Adrenal gland (tissue), 12 donors: ENCODE data around the gene ARF1. TPM values are rescaled to one million over a fixed set of nuclear protein-coding genes. Genes with fewer than 3 reads are reported as not detected.

Experiments
- DNase-seq, 7 donors: peaks; one replicate each; pipeline ENCODE4 v3.0.0-alpha.2; 2019 to 2020
- H3K27ac ChIP-seq, 5 donors: fragments of 200-600 bp; sonication (generic) in 4 of 5; 1 replicate in 3 of 5; 2 replicates in 2 of 5; pipeline versions ENCODE4 v1.5.1 to v1.8.0; 2016 to 2020; ENCODE audit warnings: mild to moderate bottlenecking in 1 of 5
- H3K27me3 ChIP-seq: fragments of 200-600 bp; 2 replicates; pipeline ENCODE4 v1.8.0; 2021
- H3K36me3 ChIP-seq, 2 donors: fragments of 200-600 bp; replicated peaks in 1 of 2; 1 replicate in 1 of 2; 2 replicates in 1 of 2; pipeline versions ENCODE4 v1.5.1 to v1.8.0; 2018 to 2022
- H3K4me1 ChIP-seq, 2 donors: fragments of 200-600 bp; replicated peaks in 1 of 2; 1 replicate in 1 of 2; 2 replicates in 1 of 2; pipeline versions ENCODE4 v1.5.1 to v1.8.0; 2018 to 2021
- H3K4me3 ChIP-seq, 4 donors: fragments of 200-600 bp; sonication (generic) in 3 of 4; one replicate each; pipeline ENCODE4 v1.5.1; 2016 to 2018
- H3K9me3 ChIP-seq, 3 donors: fragments of 200-600 bp; sonication (generic) in 1 of 3; replicated peaks in 1 of 3; 1 replicate in 2 of 3; 2 replicates in 1 of 3; pipeline versions ENCODE4 v1.5.1 to v1.8.0; 2016 to 2021
- CTCF ChIP-seq, 6 experiments: fragments of 450-650 bp in 4 of 6; fragments of 200-600 bp in 2 of 6; sonication (generic) in 1 of 6; IDR thresholded peaks; 1 replicate in 5 of 6; 2 replicates in 1 of 6; pipeline versions ENCODE4 v1.5.1 to v1.8.0; 2016 to 2021; ENCODE audit warnings: antibody characterized with exemption in 6 of 6, mild to moderate bottlenecking in 2 of 6, moderate library complexity in 1 of 6
- POLR2A ChIP-seq, 2 donors: fragments of 450-650 bp; IDR thresholded peaks; one replicate each; pipeline ENCODE4 v1.6.1; 2017; ENCODE audit warnings: antibody characterized with exemption in 2 of 2, mild to moderate bottlenecking in 2 of 2, moderate library complexity in 1 of 2
- WGBS, 4 donors: extraction: QIAGEN DNeasy Blood & Tissue Kit in 2 of 4; methylation state at CpG; one replicate each; pipeline versions ENCODE4 v1.1.5 to v1.1.7; 2013 to 2017; 5-methylcytosine and 5-hydroxymethylcytosine counted together
- intact Hi-C, 2 donors: fragments of 100-400 bp; cut with DNase I; formaldehyde crosslinking; loops; one replicate each; pipeline versions ENCODE4 v1.14.1 to v1.15.0; 2022 to 2023
- polyA plus RNA-seq, 3 donors: library from polyadenylated mRNA; stranded (reverse); fragments of 200-250 nt in 2 of 3; fragments of 350-450 nt in 1 of 3; fragmentation: Illumina TruSeq in 1 of 3; extraction: RNeasy Lipid Tissue Mini Kit (QIAGEN cat#74804) in 1 of 3; gene quantifications; one replicate each; pipeline ENCODE4 v1.2.3, GENCODE V29; 2013 to 2014
- total RNA-seq, 9 donors: library from RNA; depleted of rRNA in 4 of 9; stranded (reverse); fragments of >200 nt in 4 of 9; fragments of 120-200 nt in 1 of 9; fragmentation: NEBNext Ultra II Directional in 1 of 9; extraction: Animal tissue kit (Norgen Biotek cat#: 25700) in 1 of 9; gene quantifications; one replicate each; pipeline versions ENCODE4 v1.1.0 to v1.2.4, GENCODE V29; 2013 to 2023
- donor health status: healthy with polysubstance abuse.
- donor health status: Bipolar disorder and iron deficiency.
- donor health status: DM: yes; HTN: yes; CAD: no.
- donor health status: DM: no; HTN: no; CAD: no.
- donor health status: DM: no; HTN: no; CAD: no.
- donor health status: DM: yes; HTN: yes; CAD: no.

Gene ARF1
- total and polyA plus RNA-seq, 12 donors: 200 to 611 (median 381) TPM

DNA sequence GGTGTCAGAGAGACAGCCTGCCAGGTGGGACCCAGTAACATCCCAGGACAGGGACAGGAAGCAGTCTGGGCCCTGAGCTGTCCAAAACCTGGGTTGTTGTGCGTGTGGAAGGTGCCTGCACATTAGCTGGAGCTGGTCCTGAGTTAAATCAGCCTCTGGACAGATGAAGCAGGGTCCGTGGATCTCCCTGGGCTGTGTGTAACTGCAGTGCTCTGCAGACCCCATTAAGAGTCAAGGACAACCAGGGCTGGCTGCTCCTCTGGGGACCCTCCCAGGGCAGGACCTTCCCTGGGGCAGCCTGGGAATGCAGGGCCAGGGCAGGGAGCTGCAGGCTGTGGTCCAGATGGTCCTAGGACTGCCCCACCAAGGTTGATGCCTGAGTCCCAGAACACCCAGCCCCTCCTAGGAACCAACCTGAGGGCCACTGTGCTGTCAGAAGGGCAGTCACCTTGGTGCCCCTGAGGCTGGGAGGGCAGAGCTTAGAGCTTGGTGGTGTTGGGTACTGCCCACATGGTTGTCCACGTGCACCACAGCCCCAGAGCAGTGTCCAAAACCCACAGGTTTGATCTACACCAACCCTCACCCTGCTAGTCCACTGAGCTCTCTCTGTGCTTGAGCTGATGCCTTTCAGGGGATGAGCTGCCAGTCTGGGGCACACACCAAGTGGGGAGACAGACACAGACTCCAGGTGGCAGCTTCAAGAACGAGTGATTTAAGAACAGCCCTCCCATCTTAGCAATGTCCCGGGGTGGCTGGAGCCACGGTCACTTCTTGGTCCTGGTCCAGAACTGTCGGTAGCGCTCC lies 23.7 kb downstream of the ARF1 start:
- WGBS, 4 donors: 60 to 83% (median 79%) methylated on average over 1 to 8 of the region's 8 CpGs
- no peak for DNase-seq
- no peak overlapping the region for H3K4me3 ChIP-seq
- TF ChIP-seq POLR2A (IDR thresholded peaks at IDR 0.05) (no peak), CTCF (IDR thresholded peaks at IDR 0.05) (no peak)
- peaks cover 20 to 39% of the 10 kb centered on the region in 2 donors for H3K4me1 ChIP-seq
- intact Hi-C loops: no loop called here
- H3K36me3 ChIP-seq: peaks cover 0 to 25% of the 10 kb centered on the region in 2 donors
- H3K27ac ChIP-seq: no peak overlapping the region
- no peaks in the 10 kb centered on the region for H3K9me3 ChIP-seq
- no peaks in the 10 kb centered on the region for H3K27me3 ChIP-seq

DNA sequence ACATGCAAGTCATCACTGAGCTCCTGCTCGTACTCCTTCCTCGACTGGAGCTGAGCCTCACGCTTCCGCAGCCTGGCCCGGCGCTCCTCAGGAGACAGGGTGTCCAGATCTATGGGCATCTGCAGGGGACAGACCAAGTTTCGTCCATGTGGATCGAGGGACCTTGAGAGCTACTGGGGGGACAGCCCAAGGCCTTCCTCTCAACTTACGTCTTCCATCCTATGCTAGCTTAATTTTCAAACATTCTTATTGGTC lies 24.2 kb downstream of the ARF1 start:
- Histone ChIP-seq H3K9me3 (no peaks in the 10 kb centered on the region), H3K27ac (no peak overlapping the region), H3K4me3 (no peak overlapping the region), H3K27me3 (no peaks in the 10 kb centered on the region), H3K36me3 (peaks cover 0 to 23% of the 10 kb centered on the region in 2 donors), H3K4me1 (peaks cover 17 to 35% of the 10 kb centered on the region in 2 donors)
- intact Hi-C loops: no loop called here
- WGBS, 4 donors: 88 to 98% (median 90%) methylated on average over 9 of the region's 9 CpGs
- peak in 2 of 7 donors; percentile 23 to 26 for DNase-seq
- no peak for TF ChIP-seq POLR2A (IDR thresholded peaks at IDR 0.05)
- no peak for TF ChIP-seq CTCF (IDR thresholded peaks at IDR 0.05)

DNA sequence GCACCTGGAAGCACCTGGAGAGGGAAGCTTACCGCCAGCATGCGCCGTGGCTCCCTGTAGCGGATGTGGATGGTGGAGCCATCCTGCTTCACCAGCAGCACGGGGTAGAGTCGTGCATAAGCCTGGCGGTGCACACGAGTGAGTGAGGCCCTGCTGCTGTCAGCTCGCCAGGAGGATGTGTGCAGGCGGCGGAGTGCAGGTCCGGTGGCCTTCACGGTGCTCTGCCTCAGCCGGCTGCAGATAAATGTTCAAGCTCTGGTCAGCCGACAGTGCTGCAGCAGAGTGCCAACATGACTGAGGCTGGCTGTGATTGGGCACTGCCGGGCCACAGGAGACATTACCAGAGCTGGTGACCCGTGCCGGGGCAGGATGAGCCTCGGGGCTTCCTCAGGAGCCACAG lies 25.1 kb downstream of the ARF1 start:
- Histone ChIP-seq H3K36me3 (peaks cover 0 to 23% of the 10 kb centered on the region in 2 donors), H3K9me3 (no peaks in the 10 kb centered on the region), H3K4me3 (no peak overlapping the region), H3K4me1 (peaks cover 8 to 28% of the 10 kb centered on the region in 2 donors), H3K27me3 (no peaks in the 10 kb centered on the region), H3K27ac (peak overlapping the region in 2 of 5 donors; percentile 92 to 94)
- 75 to 85% (median 76%) methylated on average over 11 to 19 of the region's 19 CpGs for WGBS, 4 donors
- peak in 6 of 7 donors; percentile 33 to 67 (median 54) for DNase-seq
- TF ChIP-seq CTCF (IDR thresholded peaks at IDR 0.05) (no peak), POLR2A (IDR thresholded peaks at IDR 0.05) (peak in 1 of 2 donors; percentile 30)
- intact Hi-C loops: no loop called here

DNA sequence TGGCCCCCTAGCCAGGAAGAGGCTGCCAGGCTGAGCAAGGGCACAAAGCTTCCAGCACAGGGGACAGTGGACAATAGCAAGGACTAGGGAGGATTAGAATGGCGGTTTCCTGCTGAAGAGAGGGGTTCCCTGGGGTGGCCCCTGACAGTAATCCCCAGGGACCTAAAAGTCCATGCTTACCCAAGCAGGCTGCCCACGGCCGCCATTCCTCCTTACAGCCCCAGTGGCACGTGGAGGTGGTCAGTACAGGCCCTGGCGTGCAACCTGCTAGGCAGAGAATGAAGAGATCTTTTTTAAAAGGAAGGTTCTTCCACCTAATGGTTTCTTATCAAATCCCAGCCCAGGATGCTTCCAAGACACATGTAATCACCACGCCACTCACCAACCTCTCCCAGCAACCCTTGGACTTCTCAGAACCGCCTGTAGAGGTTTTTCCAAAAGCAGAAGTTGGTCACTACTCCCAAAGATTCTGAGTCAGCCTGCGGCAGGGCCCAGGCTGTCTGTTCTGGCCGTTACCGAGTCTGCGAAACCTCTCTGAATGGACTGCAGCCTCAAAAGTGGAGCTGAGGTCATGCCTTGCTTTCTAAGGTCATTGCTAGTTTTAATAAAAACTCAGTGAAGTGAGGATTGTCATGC lies 25.7 kb downstream of the ARF1 start:
- intact Hi-C loops: no loop called here
- peak in 1 of 7 donors; percentile 22 for DNase-seq
- Histone ChIP-seq H3K27me3 (no peaks in the 10 kb centered on the region), H3K27ac (peak overlapping the region in 4 of 5 donors; percentile 81 to 94 (median 91)), H3K9me3 (no peaks in the 10 kb centered on the region), H3K4me1 (peaks cover 8 to 28% of the 10 kb centered on the region in 2 donors), H3K4me3 (peak overlapping the region in 2 of 4 donors; percentile 84 to 97), H3K36me3 (peaks cover 0 to 23% of the 10 kb centered on the region in 2 donors)
- TF ChIP-seq POLR2A (IDR thresholded peaks at IDR 0.05) (peak in 1 of 2 donors; percentile 3), CTCF (IDR thresholded peaks at IDR 0.05) (no peak)
- 58 to 77% (median 64%) methylated on average over 9 to 11 of the region's 11 CpGs for WGBS, 4 donors
